Activated T-cell treated with anti-CD3 and anti-CD28 coated beads, Interleukin-2, amount 50 U/mL, for 72 hours (primary cell): ENCODE measurements around the gene CGB7. TPM values are rescaled to one million over a fixed set of nuclear protein-coding genes. Genes with fewer than 3 reads are reported as not detected.
"Not testable (repeated sequence)": the region's sequence is repeated elsewhere in the genome, so short reads cannot be mapped to it uniquely, and the experiment has no call there.

ENCODE experiments used
- ATAC-seq, 2 donors: fragments of 150-1000 bp; cut with Tn5 transposase; replicated peaks in 1 of 2; 2 replicates each; pipeline ENCODE4 v1.10.0; 2021; ENCODE audit warnings: moderate library complexity in 2 of 2, mild to moderate bottlenecking in 1 of 2
- DNase-seq, 2 donors: peaks; one replicate each; pipeline ENCODE4 v3.0.0; 2021 to 2022; ENCODE audit warnings: mixed read lengths in 1 of 2
- H3K27ac Mint-ChIP-seq: one replicate; pipeline ENCODE4 v1.8.0; 2022; ENCODE audit warnings: mild to moderate bottlenecking, moderate library complexity, mixed read lengths
- H3K27me3 Mint-ChIP-seq: one replicate; pipeline ENCODE4 v1.8.0; 2022; ENCODE audit warnings: low read depth, mixed read lengths
- H3K36me3 Mint-ChIP-seq, 2 donors: one replicate each; pipeline ENCODE4 v1.8.0; 2022; ENCODE audit warnings: mixed read lengths in 2 of 2, mild to moderate bottlenecking in 1 of 2; ENCODE audit not compliant: insufficient read depth in 2 of 2
- H3K4me1 Mint-ChIP-seq: one replicate; pipeline ENCODE4 v1.8.0; 2022; ENCODE audit warnings: low read depth, mixed read lengths
- H3K4me3 Mint-ChIP-seq, 2 donors: one replicate each; pipeline ENCODE4 v1.8.0; 2022; ENCODE audit warnings: mild to moderate bottlenecking in 2 of 2, mixed read lengths in 2 of 2, moderate library complexity in 2 of 2
- H3K9me3 Mint-ChIP-seq, 2 donors: one replicate each; pipeline ENCODE4 v1.8.0; 2022; ENCODE audit warnings: mixed read lengths in 2 of 2
- total RNA-seq, 2 donors: library from RNA; stranded (reverse); gene quantifications; one replicate each; pipeline ENCODE4 v1.2.3, GENCODE V29; 2022

The CGB7 gene
- total RNA-seq, 2 donors from 2014 or later = not detected

GRCh38 chr19:49043548-49043947, 14.0 kb downstream of the CGB7 start, which contains the start of gene CGB5:
Gene CGB5, plus strand, starts transcription at chr19:49043848. Its CDS starts 362 bp downstream, at chr19:49044210.
- not testable (repeated sequence) for H3K27me3 Mint-ChIP-seq, DNase-seq, H3K4me3 Mint-ChIP-seq, ATAC-seq, H3K9me3 Mint-ChIP-seq, H3K27ac Mint-ChIP-seq, H3K4me1 Mint-ChIP-seq, H3K36me3 Mint-ChIP-seq

GRCh38 chr19:49042666-49043065, 14.9 kb downstream of the CGB7 start:
- ATAC-seq, DNase-seq, H3K9me3 Mint-ChIP-seq, H3K4me3 Mint-ChIP-seq, H3K27me3 Mint-ChIP-seq, H3K36me3 Mint-ChIP-seq, H3K27ac Mint-ChIP-seq, H3K4me1 Mint-ChIP-seq: not testable (repeated sequence)

GRCh38 chr19:49042177-49042576, 15.4 kb downstream of the CGB7 start:
- Mint-ChIP-seq H3K36me3 (no peaks in the 10 kb centered on the region), H3K9me3 (no peaks in the 10 kb centered on the region), H3K4me3 (no peak overlapping the region), H3K27ac (no peak overlapping the region), H3K4me1 (no peaks in the 10 kb centered on the region), H3K27me3 (no peaks in the 10 kb centered on the region)
- ATAC-seq (no peak), DNase-seq (no peak)

DNA sequence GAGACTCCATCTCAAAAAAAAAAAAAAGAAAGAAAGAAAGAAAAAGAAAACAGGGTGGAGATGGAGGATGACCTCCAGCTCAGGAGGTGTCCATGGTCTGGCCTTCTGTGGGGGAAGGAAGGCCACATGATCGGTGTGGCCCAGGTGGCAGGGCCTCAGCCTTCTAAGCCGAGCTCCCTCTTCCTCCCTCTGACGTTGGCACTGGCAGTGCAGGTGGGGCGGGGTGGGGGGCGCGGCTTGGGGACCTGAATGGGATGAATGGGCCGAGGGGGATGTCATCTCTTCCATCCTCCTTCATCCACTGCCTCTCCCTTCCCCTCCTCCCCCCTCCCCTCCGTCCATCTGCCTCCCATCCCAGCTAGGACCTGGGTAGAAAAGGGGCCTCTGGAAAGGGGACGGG, 17.8 kb downstream of the CGB7 start:
- not testable (repeated sequence) for ATAC-seq, H3K9me3 Mint-ChIP-seq

GRCh38 chr19:49038557-49039276, 18.8 kb downstream of the CGB7 start:
- H3K4me3 Mint-ChIP-seq, H3K9me3 Mint-ChIP-seq, H3K27me3 Mint-ChIP-seq, DNase-seq, H3K36me3 Mint-ChIP-seq, H3K27ac Mint-ChIP-seq, H3K4me1 Mint-ChIP-seq, ATAC-seq: not testable (repeated sequence)

More for the DNA sequence above, 17.8 kb downstream of the CGB7 start:
- not testable (repeated sequence) for DNase-seq, H3K4me1 Mint-ChIP-seq, H3K4me3 Mint-ChIP-seq, H3K36me3 Mint-ChIP-seq, H3K27me3 Mint-ChIP-seq, H3K27ac Mint-ChIP-seq

- not testable (repeated sequence) for DNase-seq, ATAC-seq, H3K27me3 Mint-ChIP-seq, H3K4me1 Mint-ChIP-seq, H3K4me3 Mint-ChIP-seq, H3K9me3 Mint-ChIP-seq, H3K36me3 Mint-ChIP-seq, H3K27ac Mint-ChIP-seq
These were observed 19.4 kb downstream of the CGB7 start for GRCh38 chr19:49038111-49038510.

- DNase-seq (peak; percentile 70 to 74), ATAC-seq (peak; percentile 59 to 73)
- not testable (repeated sequence) for H3K4me1 Mint-ChIP-seq, H3K9me3 Mint-ChIP-seq, H3K27ac Mint-ChIP-seq, H3K4me3 Mint-ChIP-seq, H3K36me3 Mint-ChIP-seq, H3K27me3 Mint-ChIP-seq
These were observed 20.7 kb downstream of the CGB7 start, which contains the start of gene CGB1 for GRCh38 chr19:49036815-49037214. Gene CGB1, minus strand, starts transcription at chr19:49036895. Its CDS starts 184 bp downstream, at chr19:49036711.

GRCh38 chr19:49031642-49032301, 25.8 kb downstream of the CGB7 start, which contains the start of gene CGB2:
Gene CGB2, plus strand, starts transcription at chr19:49031890. Its CDS starts 206 bp downstream, at chr19:49032096.
- H3K9me3 Mint-ChIP-seq, H3K36me3 Mint-ChIP-seq, H3K4me1 Mint-ChIP-seq, H3K27me3 Mint-ChIP-seq: not testable (repeated sequence)
- H3K4me3 Mint-ChIP-seq = peak within 1 kb of the TSS; percentile 73 to 77
- ATAC-seq (peak; percentile 96 to 97), DNase-seq (peak; percentile 87 to 90)
- peak within 1 kb of the TSS; percentile 84 for H3K27ac Mint-ChIP-seq

GRCh38 chr19:49030323-49030722, 27.2 kb downstream of the CGB7 start:
- H3K4me1 Mint-ChIP-seq, ATAC-seq, H3K9me3 Mint-ChIP-seq, H3K4me3 Mint-ChIP-seq, DNase-seq, H3K36me3 Mint-ChIP-seq, H3K27me3 Mint-ChIP-seq, H3K27ac Mint-ChIP-seq: not testable (repeated sequence)

DNA sequence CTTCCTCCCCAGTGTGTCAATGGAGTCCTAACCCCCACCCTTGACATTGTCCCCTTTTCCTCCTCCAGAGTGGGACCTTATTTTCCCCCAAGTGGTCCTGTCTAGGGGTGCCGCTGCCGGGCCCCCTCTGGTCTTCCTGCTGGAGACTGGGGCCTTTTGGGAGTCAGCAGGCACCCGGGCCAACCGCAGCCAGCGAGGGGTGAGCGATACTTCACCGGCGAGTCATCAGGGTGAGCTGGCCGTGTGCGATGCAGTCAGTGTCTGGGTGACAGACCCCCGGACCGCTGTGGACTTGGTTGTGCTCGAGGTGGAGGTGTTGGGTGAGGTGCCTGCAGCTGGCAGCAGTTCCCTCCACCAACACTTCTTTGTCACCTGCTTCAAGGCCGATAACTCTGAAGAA, 27.8 kb downstream of the CGB7 start:
- H3K27ac Mint-ChIP-seq, H3K4me3 Mint-ChIP-seq, DNase-seq, H3K9me3 Mint-ChIP-seq, H3K36me3 Mint-ChIP-seq, H3K27me3 Mint-ChIP-seq, ATAC-seq, H3K4me1 Mint-ChIP-seq: not testable (repeated sequence)

- not testable (repeated sequence) for ATAC-seq, DNase-seq, H3K27ac Mint-ChIP-seq, H3K36me3 Mint-ChIP-seq, H3K4me3 Mint-ChIP-seq, H3K27me3 Mint-ChIP-seq, H3K9me3 Mint-ChIP-seq, H3K4me1 Mint-ChIP-seq
These were observed 28.9 kb downstream of the CGB7 start for GRCh38 chr19:49028686-49029085.

GRCh38 chr19:49025599-49025998, 31.9 kb downstream of the CGB7 start:
- DNase-seq, H3K27me3 Mint-ChIP-seq, H3K27ac Mint-ChIP-seq, H3K36me3 Mint-ChIP-seq, H3K4me3 Mint-ChIP-seq, H3K4me1 Mint-ChIP-seq, H3K9me3 Mint-ChIP-seq, ATAC-seq: not testable (repeated sequence)

- not testable (repeated sequence) for DNase-seq, H3K36me3 Mint-ChIP-seq, H3K4me3 Mint-ChIP-seq, H3K27ac Mint-ChIP-seq, H3K9me3 Mint-ChIP-seq, ATAC-seq
- Mint-ChIP-seq H3K4me1 (peaks cover 14% of the 10 kb centered on the region), H3K27me3 (peaks cover 13% of the 10 kb centered on the region)
These were observed 32.5 kb downstream of the CGB7 start for GRCh38 chr19:49025088-49025487.
